ENCODE results near the gene PLCB1.

The PLCB1 gene

DNA sequence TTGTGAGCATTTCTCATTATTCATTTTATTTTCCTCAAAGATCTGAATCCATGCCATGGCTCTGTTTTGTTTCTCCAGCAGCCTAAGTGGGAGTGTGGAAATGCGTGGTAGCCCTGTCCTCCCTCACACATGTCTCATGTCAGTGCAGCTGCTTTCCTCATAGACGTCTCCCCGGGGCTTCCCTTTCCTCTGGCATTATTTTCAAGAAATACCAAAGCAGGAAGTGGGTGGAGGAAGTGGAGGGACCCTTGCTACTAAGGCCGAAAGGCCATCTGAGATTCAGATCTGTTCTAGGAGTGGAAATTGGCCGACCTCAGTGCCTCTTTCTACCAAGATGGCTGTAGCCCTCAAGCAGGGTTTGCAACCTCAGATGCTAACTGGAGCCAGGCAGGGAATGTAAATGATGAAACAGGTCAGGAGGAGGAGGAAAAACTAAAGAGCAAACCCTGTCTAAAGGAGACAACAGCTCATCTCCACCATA, 515.9 kb downstream of the PLCB1 start:
- H3K36me3 ChIP-seq (ENCODE audit: insufficient read depth, low read length), result peaks cover 40% of the 10 kb centered on the region; the same call in 1 of the 2 replicates

GRCh38 chr20:8648466-8648865, 516.4 kb downstream of the PLCB1 start:
- Histone ChIP-seq H3K36me3 (ENCODE audit: insufficient read depth, low read length) (peaks cover 40% of the 10 kb centered on the region; the same call in 1 of the 2 replicates), H3K4me3 (ENCODE audit: low read length, poor library complexity, severe bottlenecking) (no peak overlapping the region), H3K79me2 (ENCODE audit: insufficient read depth, low read length) (no peaks in the 10 kb centered on the region), H2AFZ (ENCODE audit: low read length) (no peak overlapping the region), H4K20me1 (ENCODE audit: insufficient read depth, low read length, poor library complexity, severe bottlenecking) (no peaks in the 10 kb centered on the region), H3K4me2 (ENCODE audit: low read depth, low read length, poor library complexity, severe bottlenecking) (no peak overlapping the region), H3F3A (ENCODE audit: low read depth) (no peaks in the 10 kb centered on the region), H3K9ac (ENCODE audit: low read depth, low read length, poor library complexity, severe bottlenecking) (no peak overlapping the region), H3K27me3 (ENCODE audit: insufficient read depth, low read length, poor library complexity, severe bottlenecking) (no peaks in the 10 kb centered on the region), H3K4me1 (ENCODE audit: insufficient read depth, low read length, poor library complexity, severe bottlenecking) (no peaks in the 10 kb centered on the region), H3K9me3 (ENCODE audit: insufficient read depth, low read depth, low read length) (no peaks in the 10 kb centered on the region), H3K9me2 (replicated peaks; ENCODE audit: low read depth, low read length) (no peaks in the 10 kb centered on the region)
- TF ChIP-seq EZH2phosphoT487 (IDR thresholded peaks at IDR 0.05; ENCODE audit: borderline replicate concordance), result no peak
- no peak for TF ChIP-seq CTCF (conservative IDR thresholded peaks at IDR 0.05; ENCODE audit: low read length)

More for the DNA sequence above, 515.9 kb downstream of the PLCB1 start:
- Histone ChIP-seq H3K4me2 (ENCODE audit: low read depth, low read length, poor library complexity, severe bottlenecking) (no peak overlapping the region), H3F3A (ENCODE audit: low read depth) (no peaks in the 10 kb centered on the region), H3K4me3 (ENCODE audit: low read length, poor library complexity, severe bottlenecking) (no peak overlapping the region), H3K79me2 (ENCODE audit: insufficient read depth, low read length) (no peaks in the 10 kb centered on the region), H3K9me3 (ENCODE audit: insufficient read depth, low read depth, low read length) (no peaks in the 10 kb centered on the region), H2AFZ (ENCODE audit: low read length) (no peak overlapping the region), H3K9me2 (replicated peaks; ENCODE audit: low read depth, low read length) (no peaks in the 10 kb centered on the region), H3K27me3 (ENCODE audit: insufficient read depth, low read length, poor library complexity, severe bottlenecking) (no peaks in the 10 kb centered on the region), H3K4me1 (ENCODE audit: insufficient read depth, low read length, poor library complexity, severe bottlenecking) (no peaks in the 10 kb centered on the region), H4K20me1 (ENCODE audit: insufficient read depth, low read length, poor library complexity, severe bottlenecking) (no peaks in the 10 kb centered on the region), H3K9ac (ENCODE audit: low read depth, low read length, poor library complexity, severe bottlenecking) (no peak overlapping the region)
- TF ChIP-seq EZH2phosphoT487 (IDR thresholded peaks at IDR 0.05; ENCODE audit: borderline replicate concordance) (no peak), CTCF (conservative IDR thresholded peaks at IDR 0.05; ENCODE audit: low read length) (no peak)

GRCh38 chr20:8652396-8652795, 520.3 kb downstream of the PLCB1 start:
- no peak overlapping the region for H3K9ac ChIP-seq (ENCODE audit: low read depth, low read length, poor library complexity, severe bottlenecking)
- H3K9me2 ChIP-seq (replicated peaks; ENCODE audit: low read depth, low read length), result no peaks in the 10 kb centered on the region
- no peaks in the 10 kb centered on the region for H3K4me1 ChIP-seq (ENCODE audit: insufficient read depth, low read length, poor library complexity, severe bottlenecking)
- H3K79me2 ChIP-seq (ENCODE audit: insufficient read depth, low read length), result no peaks in the 10 kb centered on the region
- no peaks in the 10 kb centered on the region for H3K27me3 ChIP-seq (ENCODE audit: insufficient read depth, low read length, poor library complexity, severe bottlenecking)
- H3K4me3 ChIP-seq (ENCODE audit: low read length, poor library complexity, severe bottlenecking), result no peak overlapping the region
- H2AFZ ChIP-seq (ENCODE audit: low read length), result no peak overlapping the region
- TF ChIP-seq CTCF (conservative IDR thresholded peaks at IDR 0.05; ENCODE audit: low read length), result no peak
- TF ChIP-seq EZH2phosphoT487 (IDR thresholded peaks at IDR 0.05; ENCODE audit: borderline replicate concordance), result no peak
- H3K36me3 ChIP-seq (ENCODE audit: insufficient read depth, low read length), result peaks cover 26% of the 10 kb centered on the region; the same call in 1 of the 2 replicates
- no peaks in the 10 kb centered on the region for H4K20me1 ChIP-seq (ENCODE audit: insufficient read depth, low read length, poor library complexity, severe bottlenecking)
- H3K4me2 ChIP-seq (ENCODE audit: low read depth, low read length, poor library complexity, severe bottlenecking), result no peak overlapping the region
- no peaks in the 10 kb centered on the region for H3F3A ChIP-seq (ENCODE audit: low read depth)
- no peaks in the 10 kb centered on the region for H3K9me3 ChIP-seq (ENCODE audit: insufficient read depth, low read depth, low read length)
